Astrocyte (in vitro differentiated cells and primary cell): ENCODE data around the gene ZNF444. TPM values are rescaled to one million over a fixed set of nuclear protein-coding genes. Genes with fewer than 3 reads are reported as not detected.

Experiments used
- DNase-seq: peaks from one replicate; pipeline ENCODE4 v3.0.0-alpha.2; 2010; ENCODE audit warnings: low read depth
- FAIRE-seq: peaks from 2 replicates; lab custom pipeline; 2011; peaks lifted over from hg19 to GRCh38; lab: Jason Lieb, UNC
- H2AFZ ChIP-seq: 2 replicates; pipeline ENCODE4 v1.6.0; 2012; ENCODE audit warnings: low read depth, low read length, inconsistent platforms
- H3K27ac ChIP-seq: 2 replicates; pipeline ENCODE4 v1.5.1; 2011; ENCODE audit warnings: low read depth, low read length, inconsistent platforms
- H3K27me3 ChIP-seq: 2 replicates; pipeline ENCODE4 v1.6.0; 2011; ENCODE audit warnings: low read length, inconsistent platforms; ENCODE audit not compliant: insufficient read depth
- H3K36me3 ChIP-seq: 2 replicates; pipeline ENCODE4 v1.5.1; 2011; ENCODE audit warnings: low read length, inconsistent platforms; ENCODE audit not compliant: insufficient read depth
- H3K4me1 ChIP-seq: 2 replicates; pipeline ENCODE4 v1.5.1; 2011; ENCODE audit warnings: low read length, inconsistent platforms; ENCODE audit not compliant: insufficient read depth
- H3K4me2 ChIP-seq: 2 replicates; pipeline ENCODE4 v1.6.0; 2012; ENCODE audit warnings: low read length, inconsistent platforms
- H3K4me3 ChIP-seq: 2 replicates; pipeline ENCODE4 v1.5.1; 2011; ENCODE audit warnings: low read depth, mild to moderate bottlenecking, low read length, inconsistent platforms; ENCODE audit not compliant: insufficient read depth
- H3K79me2 ChIP-seq: 2 replicates; pipeline ENCODE4 v1.6.0; 2012; ENCODE audit warnings: mild to moderate bottlenecking, low read length, inconsistent platforms; ENCODE audit not compliant: insufficient read depth
- H3K9ac ChIP-seq: 2 replicates; pipeline ENCODE4 v1.6.0; 2012; ENCODE audit warnings: mild to moderate bottlenecking, low read length, inconsistent platforms
- H3K9me3 ChIP-seq: 2 replicates; pipeline ENCODE4 v1.5.1; 2012; ENCODE audit warnings: low read depth, mild to moderate bottlenecking, low read length, inconsistent platforms; ENCODE audit not compliant: insufficient read depth
- H4K20me1 ChIP-seq: 2 replicates; pipeline ENCODE4 v1.6.0; 2012; ENCODE audit warnings: low read length, inconsistent platforms; ENCODE audit not compliant: insufficient read depth
- H3K27ac Mint-ChIP-seq: one replicate; pipeline ENCODE4 v1.8.0; 2021; ENCODE audit warnings: mild to moderate bottlenecking, mixed read lengths; ENCODE audit not compliant: unreplicated experiment
- H3K27me3 Mint-ChIP-seq: one replicate; pipeline ENCODE4 v1.8.0; 2021; ENCODE audit warnings: low read depth, mixed read lengths; ENCODE audit not compliant: unreplicated experiment
- H3K36me3 Mint-ChIP-seq: one replicate; pipeline ENCODE4 v1.8.0; 2021; ENCODE audit warnings: low read depth, mixed read lengths; ENCODE audit not compliant: unreplicated experiment
- H3K4me1 Mint-ChIP-seq: one replicate; pipeline ENCODE4 v1.8.0; 2021; ENCODE audit warnings: low read depth, mixed read lengths; ENCODE audit not compliant: unreplicated experiment
- H3K4me3 Mint-ChIP-seq: one replicate; pipeline ENCODE4 v1.8.0; 2021; ENCODE audit warnings: mild to moderate bottlenecking, moderate library complexity, mixed read lengths; ENCODE audit not compliant: unreplicated experiment
- H3K9me3 Mint-ChIP-seq: one replicate; pipeline ENCODE4 v1.8.0; 2021; ENCODE audit warnings: mild to moderate bottlenecking, mixed read lengths; ENCODE audit not compliant: unreplicated experiment
- EZH2 ChIP-seq: IDR thresholded peaks from 2 replicates; pipeline ENCODE4 v1.6.1; 2012; ENCODE audit warnings: mild to moderate bottlenecking, low read length, inconsistent platforms; ENCODE audit not compliant: insufficient read depth
- total RNA-seq: library from RNA; stranded (reverse); gene quantifications from 2 replicates; pipeline ENCODE4 v1.2.1, GENCODE V29; 2021
- TF ChIP-seq, protein P1 (sequence below): IDR thresholded peaks from 2 replicates; pipeline ENCODE4 v1.5.1; 2011; ENCODE audit warnings: low read depth, mild to moderate bottlenecking, inconsistent platforms, low read length, moderate library complexity; ENCODE audit not compliant: insufficient read depth

Gene ZNF444
- total RNA-seq, 1 donor from 2014 or later: 34.7 TPM

DNA sequence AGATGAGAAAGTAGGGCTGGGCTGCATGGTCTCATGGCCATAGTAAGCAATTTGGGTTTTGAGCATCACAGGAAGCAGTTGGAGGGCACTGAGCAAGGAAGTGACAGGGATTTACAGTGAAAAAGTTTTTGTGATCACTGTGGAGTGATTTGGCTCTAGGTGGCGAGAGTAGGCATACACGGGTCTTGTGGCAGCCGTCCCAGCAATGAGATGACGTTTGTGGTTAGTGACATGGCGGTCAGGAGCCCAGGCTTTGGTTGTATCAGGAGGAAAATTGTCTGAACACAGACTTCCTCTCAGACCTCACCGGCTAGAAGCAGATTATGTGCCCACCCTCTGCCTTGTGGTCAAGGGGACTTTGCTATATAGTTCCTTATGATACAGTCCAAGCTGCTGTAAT is 3.3 kb downstream of the ZNF444 start:
- H3K27ac Mint-ChIP-seq: no peak overlapping the region
- DNase-seq (no peak), FAIRE-seq (no peak)
- peaks cover 5% of the 10 kb centered on the region for H3K36me3 Mint-ChIP-seq
- H3K9me3 Mint-ChIP-seq: no peaks in the 10 kb centered on the region
- H3K4me3 Mint-ChIP-seq: no peak overlapping the region
- TF ChIP-seq EZH2: no peak
- TF ChIP-seq, protein P1, sequence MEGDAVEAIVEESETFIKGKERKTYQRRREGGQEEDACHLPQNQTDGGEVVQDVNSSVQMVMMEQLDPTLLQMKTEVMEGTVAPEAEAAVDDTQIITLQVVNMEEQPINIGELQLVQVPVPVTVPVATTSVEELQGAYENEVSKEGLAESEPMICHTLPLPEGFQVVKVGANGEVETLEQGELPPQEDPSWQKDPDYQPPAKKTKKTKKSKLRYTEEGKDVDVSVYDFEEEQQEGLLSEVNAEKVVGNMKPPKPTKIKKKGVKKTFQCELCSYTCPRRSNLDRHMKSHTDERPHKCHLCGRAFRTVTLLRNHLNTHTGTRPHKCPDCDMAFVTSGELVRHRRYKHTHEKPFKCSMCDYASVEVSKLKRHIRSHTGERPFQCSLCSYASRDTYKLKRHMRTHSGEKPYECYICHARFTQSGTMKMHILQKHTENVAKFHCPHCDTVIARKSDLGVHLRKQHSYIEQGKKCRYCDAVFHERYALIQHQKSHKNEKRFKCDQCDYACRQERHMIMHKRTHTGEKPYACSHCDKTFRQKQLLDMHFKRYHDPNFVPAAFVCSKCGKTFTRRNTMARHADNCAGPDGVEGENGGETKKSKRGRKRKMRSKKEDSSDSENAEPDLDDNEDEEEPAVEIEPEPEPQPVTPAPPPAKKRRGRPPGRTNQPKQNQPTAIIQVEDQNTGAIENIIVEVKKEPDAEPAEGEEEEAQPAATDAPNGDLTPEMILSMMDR: no peak
- H3K4me1 ChIP-seq: peaks cover 8% of the 10 kb centered on the region
- H3K9me3 ChIP-seq: no peaks in the 10 kb centered on the region
- no peak overlapping the region for H3K27ac ChIP-seq
- no peak overlapping the region for H3K4me3 ChIP-seq
- no peaks in the 10 kb centered on the region for H3K27me3 ChIP-seq
- H3K27me3 Mint-ChIP-seq: no peaks in the 10 kb centered on the region
- H2AFZ ChIP-seq: no peak overlapping the region
- H4K20me1 ChIP-seq: peaks cover 16% of the 10 kb centered on the region
- peaks cover 38% of the 10 kb centered on the region for H3K79me2 ChIP-seq
- H3K36me3 ChIP-seq: no peaks in the 10 kb centered on the region
- H3K9ac ChIP-seq: no peak overlapping the region
- H3K4me2 ChIP-seq: no peak overlapping the region
- H3K4me1 Mint-ChIP-seq: peaks cover 9% of the 10 kb centered on the region

DNA sequence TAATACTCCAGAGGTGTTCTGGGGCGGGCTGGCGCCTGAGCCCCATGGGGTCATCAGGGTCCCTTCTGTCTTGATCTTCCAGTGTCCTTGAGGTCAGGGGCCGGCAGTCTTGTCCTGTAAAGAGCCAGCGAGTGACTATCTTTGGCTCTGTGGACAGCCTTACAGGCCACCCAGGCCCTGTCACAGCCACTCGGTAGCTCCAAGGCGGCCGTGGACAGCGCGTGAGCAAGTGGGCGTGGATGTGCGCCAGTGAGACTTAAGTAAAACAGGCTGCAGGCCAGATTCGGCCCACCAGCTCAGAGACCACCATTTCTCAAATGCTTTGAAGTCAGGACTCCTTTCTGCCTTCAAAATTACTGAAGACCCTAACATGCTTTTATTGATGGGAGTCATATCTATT is 3.7 kb downstream of the ZNF444 start:
- Histone ChIP-seq H3K27ac (no peak overlapping the region), H3K9me3 (no peaks in the 10 kb centered on the region), H4K20me1 (peaks cover 20% of the 10 kb centered on the region), H2AFZ (no peak overlapping the region), H3K4me2 (no peak overlapping the region), H3K79me2 (peaks cover 42% of the 10 kb centered on the region), H3K4me1 (peaks cover 6% of the 10 kb centered on the region), H3K4me3 (no peak overlapping the region), H3K36me3 (no peaks in the 10 kb centered on the region), H3K9ac (no peak overlapping the region), H3K27me3 (no peaks in the 10 kb centered on the region)
- no peaks in the 10 kb centered on the region for H3K27me3 Mint-ChIP-seq
- peaks cover 9% of the 10 kb centered on the region for H3K4me1 Mint-ChIP-seq
- FAIRE-seq: no peak
- no peak overlapping the region for H3K27ac Mint-ChIP-seq
- TF ChIP-seq, protein P1: no peak
- peaks cover 9% of the 10 kb centered on the region for H3K36me3 Mint-ChIP-seq
- no peak for DNase-seq
- no peak overlapping the region for H3K4me3 Mint-ChIP-seq
- peaks cover 2% of the 10 kb centered on the region for H3K9me3 Mint-ChIP-seq

DNA sequence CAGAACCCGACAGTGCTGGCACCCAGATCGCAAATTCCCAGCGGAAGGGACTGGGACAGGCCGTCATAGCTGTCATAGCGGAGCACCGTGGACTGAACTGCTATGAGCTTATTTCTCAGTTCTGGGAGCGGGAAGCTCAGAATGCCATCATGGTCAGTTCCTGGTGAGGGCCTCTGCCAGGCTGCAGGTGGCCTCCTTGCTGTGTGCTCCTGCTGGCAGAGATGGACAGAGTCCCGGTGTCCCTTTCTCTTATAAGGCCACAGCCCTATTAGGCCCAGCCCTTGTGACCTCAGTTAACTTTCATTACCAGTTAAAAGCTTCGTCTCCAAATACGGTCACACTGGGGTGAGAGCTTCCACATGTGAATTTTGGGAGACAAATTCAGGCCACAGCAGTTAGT is 4.6 kb downstream of the ZNF444 start:
- Histone ChIP-seq H4K20me1 (peaks cover 27% of the 10 kb centered on the region), H3K79me2 (peaks cover 50% of the 10 kb centered on the region), H3K4me2 (no peak overlapping the region), H3K27me3 (no peaks in the 10 kb centered on the region), H2AFZ (no peak overlapping the region), H3K4me3 (no peak overlapping the region), H3K36me3 (no peaks in the 10 kb centered on the region), H3K4me1 (peaks cover 3% of the 10 kb centered on the region), H3K9ac (no peak overlapping the region), H3K27ac (no peak overlapping the region), H3K9me3 (no peaks in the 10 kb centered on the region)
- Mint-ChIP-seq H3K4me1 (peaks cover 6% of the 10 kb centered on the region), H3K9me3 (peaks cover 2% of the 10 kb centered on the region), H3K4me3 (no peak overlapping the region), H3K36me3 (peaks cover 13% of the 10 kb centered on the region), H3K27me3 (no peaks in the 10 kb centered on the region), H3K27ac (no peak overlapping the region)
- DNase-seq (no peak), FAIRE-seq (no peak)
- no peak for TF ChIP-seq EZH2
- TF ChIP-seq, protein P1: no peak
